Right renal cortex interstitium (tissue), 3 donors: ENCODE measurements around the gene KRT38. TPM values are rescaled to one million over a fixed set of nuclear protein-coding genes. Genes with fewer than 3 reads are reported as not detected.
"Not testable (repeated sequence)": the region's sequence is repeated elsewhere in the genome, so short reads cannot be mapped to it uniquely, and the experiment has no call there.

Experiments
- DNase-seq, 3 donors: peaks; one replicate each; pipeline ENCODE4 v3.0.0-alpha.2; 2013; ENCODE audit warnings: low read depth in 3 of 3, low spot score in 2 of 3
- polyA plus RNA-seq, 3 donors: library from polyadenylated mRNA; unstranded; fragments of 120-200 nt; gene quantifications; one replicate each; pipeline ENCODE4 v1.2.1, GENCODE V29; 2013; ENCODE audit not compliant: insufficient read length in 3 of 3

The KRT38 gene
- polyA plus RNA-seq, 3 donors, result not detected

- DNase-seq, result no peak
Observed at GRCh38 chr17:41463746-41464145, 23.0 kb upstream of the KRT38 start.

GRCh38 chr17:41462705-41463104, 21.9 kb upstream of the KRT38 start:
- DNase-seq, result no peak

- DNase-seq, result no peak
Observed at GRCh38 chr17:41457676-41458075, 16.9 kb upstream of the KRT38 start.

GRCh38 chr17:41456204-41456603, 15.4 kb upstream of the KRT38 start:
- DNase-seq, result no peak

- DNase-seq, result no peak
Observed at GRCh38 chr17:41455236-41455635, 14.5 kb upstream of the KRT38 start.

- DNase-seq, result no peak
Observed at GRCh38 chr17:41453066-41453465, 12.3 kb upstream of the KRT38 start.

GRCh38 chr17:41452281-41452680, 11.5 kb upstream of the KRT38 start:
- DNase-seq, result no peak

- DNase-seq, result no peak
Observed at GRCh38 chr17:41451154-41451728, 10.5 kb upstream of the KRT38 start.

GRCh38 chr17:41449008-41449407, 8.2 kb upstream of the KRT38 start:
- no peak for DNase-seq

GRCh38 chr17:41448506-41448905, 7.7 kb upstream of the KRT38 start:
- DNase-seq, result no peak

GRCh38 chr17:41446806-41447205, 6.0 kb upstream of the KRT38 start:
- DNase-seq, result no peak

- no peak for DNase-seq
Observed at GRCh38 chr17:41444640-41445039, 3.9 kb upstream of the KRT38 start.

- no peak for DNase-seq
Observed at GRCh38 chr17:41444186-41444585, 3.4 kb upstream of the KRT38 start.

GRCh38 chr17:41442739-41443138, 2.0 kb upstream of the KRT38 start:
- no peak for DNase-seq

GRCh38 chr17:41439375-41439774, 1.4 kb downstream of the KRT38 start:
- no peak for DNase-seq

- DNase-seq, result no peak
Observed at GRCh38 chr17:41437769-41438168, 3.0 kb downstream of the KRT38 start.

- no peak for DNase-seq
Observed at GRCh38 chr17:41437254-41437653, 3.5 kb downstream of the KRT38 start.

GRCh38 chr17:41434415-41434814, 6.4 kb downstream of the KRT38 start:
- DNase-seq, result no peak

- no peak for DNase-seq
Observed at GRCh38 chr17:41434005-41434404, 6.8 kb downstream of the KRT38 start.

GRCh38 chr17:41433586-41433985, 7.2 kb downstream of the KRT38 start:
- no peak for DNase-seq

GRCh38 chr17:41430376-41430775, 10.4 kb downstream of the KRT38 start:
- not testable (repeated sequence) for DNase-seq

GRCh38 chr17:41429667-41430066, 11.1 kb downstream of the KRT38 start:
- DNase-seq, result no peak

- no peak for DNase-seq
Observed at GRCh38 chr17:41428591-41429291, 12.0 kb downstream of the KRT38 start.
